AG10803 (cell line): ENCODE data around the gene CTCF.

Experiments used
- DNase-seq: peaks from one replicate; pipeline ENCODE4 v3.0.0; 2010; ENCODE audit warnings: low read depth
- H3K4me3 ChIP-seq: 2 replicates; pipeline ENCODE4 v1.5.1; 2011; ENCODE audit warnings: mild to moderate bottlenecking, low read length, control low read depth
- CTCF ChIP-seq: conservative IDR thresholded peaks from 2 replicates; pipeline ENCODE4 v1.5.1; 2011; ENCODE audit warnings: mild to moderate bottlenecking, low read length, control low read depth, inconsistent platforms

The CTCF gene

GRCh38 chr16:67657017-67657608, 94.8 kb downstream of the CTCF start:
- no peak for DNase-seq
- no peak for TF ChIP-seq CTCF
- H3K4me3 ChIP-seq, result no peak overlapping the region

- no peak for DNase-seq
- no peak for TF ChIP-seq CTCF
- H3K4me3 ChIP-seq, result no peak overlapping the region
Observed at GRCh38 chr16:67657751-67658518, 95.6 kb downstream of the CTCF start.

- no peak for TF ChIP-seq CTCF
- peak overlapping the region; percentile 94 for H3K4me3 ChIP-seq
- DNase-seq, result no peak
Observed at GRCh38 chr16:67658849-67659674, 96.7 kb downstream of the CTCF start.

- peak within 1 kb of the TSS; percentile 94 for H3K4me3 ChIP-seq
- DNase-seq, result peak; percentile 85
- TF ChIP-seq CTCF, result no peak
Observed at GRCh38 chr16:67659675-67660563, 97.6 kb downstream of the CTCF start, which contains the start of gene ACD. Gene ACD, minus strand, starts transcription at chr16:67660260. Its CDS starts 40 bp downstream, at chr16:67660220.

GRCh38 chr16:67660564-67661028, 98.3 kb downstream of the CTCF start, which contains the start of gene PARD6A:
Gene PARD6A, plus strand, starts transcription at chr16:67660960. Its CDS starts 79 bp downstream, at chr16:67661039.
- TF ChIP-seq CTCF, result no peak
- DNase-seq, result peak; percentile 92
- peak within 1 kb of the TSS; percentile 94 for H3K4me3 ChIP-seq

GRCh38 chr16:67661101-67661761, 98.9 kb downstream of the CTCF start:
- no peak for TF ChIP-seq CTCF
- DNase-seq, result no peak
- peak overlapping the region; percentile 54 for H3K4me3 ChIP-seq
